HepG2 (cell line): ENCODE data around the gene KCNJ6.

Experiments
- ATF1 ChIP-seq: IDR thresholded peaks from 2 replicates; pipeline ENCODE4 v1.6.1; 2016; ENCODE audit warnings: mild to moderate bottlenecking, control low read depth
- ATF6 ChIP-seq: sonication (generic); formaldehyde crosslinking; conservative IDR thresholded peaks from 2 replicates; pipeline ENCODE4 v1.4.0; 2020; ENCODE audit warnings: missing genetic modification reagents
- CEBPB ChIP-seq: IDR thresholded peaks from 2 replicates; pipeline ENCODE4 v1.6.1; 2011; ENCODE audit warnings: low read depth, low read length, improper control_type of control experiment, borderline replicate concordance
- CTCF ChIP-seq: sonication (generic); formaldehyde crosslinking; IDR thresholded peaks from 2 replicates; pipeline ENCODE4 v1.5.0; 2020; ENCODE audit warnings: mild to moderate bottlenecking, missing genetic modification reagents, moderate library complexity
- MTA3 ChIP-seq: sonication (generic); formaldehyde crosslinking; IDR thresholded peaks from 2 replicates; pipeline ENCODE4 v1.4.0; 2020; ENCODE audit warnings: missing genetic modification reagents
- SCMH1 ChIP-seq: sonication (generic); formaldehyde crosslinking; IDR thresholded peaks from 2 replicates; pipeline ENCODE4 v1.9.0; 2021; ENCODE audit warnings: missing genetic modification reagents, mild to moderate bottlenecking, borderline replicate concordance
- SMC3 ChIP-seq: IDR thresholded peaks from 2 replicates; pipeline ENCODE4 v1.6.1; 2011; ENCODE audit warnings: low read length, improper control_type of control experiment
- STAT5B ChIP-seq: sonication (generic); formaldehyde crosslinking; IDR thresholded peaks from 2 replicates; pipeline ENCODE4 v1.4.0; 2020; ENCODE audit warnings: missing genetic modification reagents
- STAT6 ChIP-seq: sonication (generic); formaldehyde crosslinking; IDR thresholded peaks from 2 replicates; pipeline ENCODE4 v1.4.0; 2020; ENCODE audit warnings: missing genetic modification reagents, mild to moderate bottlenecking, borderline replicate concordance
- ZKSCAN5 ChIP-seq: sonication (generic); formaldehyde crosslinking; IDR thresholded peaks from 2 replicates; pipeline ENCODE4 v1.5.1; 2020; ENCODE audit warnings: mild to moderate bottlenecking, missing genetic modification reagents
- ZNF546 ChIP-seq: sonication (generic); formaldehyde crosslinking; conservative IDR thresholded peaks from 2 replicates; pipeline ENCODE4 v1.8.1; 2023; ENCODE audit warnings: mild to moderate bottlenecking, missing genetic modification reagents
- ZNF598 ChIP-seq: sonication (generic); formaldehyde crosslinking; IDR thresholded peaks from 2 replicates; pipeline ENCODE4 v1.5.1; 2020; ENCODE audit warnings: mild to moderate bottlenecking, missing genetic modification reagents, borderline replicate concordance

GRCh38 chr21:37682966-37683365, 233.3 kb downstream of the KCNJ6 start:
- TF ChIP-seq CTCF (CRISPR knock-in tag) (no peak), ZNF546 (no peak), SCMH1 (CRISPR knock-in tag) (no peak), ATF1 (CRISPR knock-in tag) (no peak), SMC3 (no peak), MTA3 (CRISPR knock-in tag) (no peak), STAT6 (CRISPR knock-in tag) (no peak), STAT5B (no peak), CEBPB (no peak), ZNF598 (no peak), ZKSCAN5 (CRISPR knock-in tag) (no peak), ATF6 (CRISPR knock-in tag) (no peak)
